Astrocyte (in vitro differentiated cells and primary cell): Measurements from ENCODE around the gene CMC4. TPM values are rescaled to one million over a fixed set of nuclear protein-coding genes. Genes with fewer than 3 reads are reported as not detected.

ENCODE experiments used
- DNase-seq: peaks from one replicate; pipeline ENCODE4 v3.0.0-alpha.2; 2010; ENCODE audit warnings: low read depth
- FAIRE-seq: peaks from 2 replicates; lab custom pipeline; 2011; peaks lifted over from hg19 to GRCh38; lab: Jason Lieb, UNC
- H2AFZ ChIP-seq: 2 replicates; pipeline ENCODE4 v1.6.0; 2012; ENCODE audit warnings: low read depth, low read length, inconsistent platforms
- H3K27ac ChIP-seq: 2 replicates; pipeline ENCODE4 v1.5.1; 2011; ENCODE audit warnings: low read depth, low read length, inconsistent platforms
- H3K27me3 ChIP-seq: 2 replicates; pipeline ENCODE4 v1.6.0; 2011; ENCODE audit warnings: low read length, inconsistent platforms; ENCODE audit not compliant: insufficient read depth
- H3K36me3 ChIP-seq: 2 replicates; pipeline ENCODE4 v1.5.1; 2011; ENCODE audit warnings: low read length, inconsistent platforms; ENCODE audit not compliant: insufficient read depth
- H3K4me1 ChIP-seq: 2 replicates; pipeline ENCODE4 v1.5.1; 2011; ENCODE audit warnings: low read length, inconsistent platforms; ENCODE audit not compliant: insufficient read depth
- H3K4me2 ChIP-seq: 2 replicates; pipeline ENCODE4 v1.6.0; 2012; ENCODE audit warnings: low read length, inconsistent platforms
- H3K4me3 ChIP-seq: 2 replicates; pipeline ENCODE4 v1.5.1; 2011; ENCODE audit warnings: low read depth, mild to moderate bottlenecking, low read length, inconsistent platforms; ENCODE audit not compliant: insufficient read depth
- H3K79me2 ChIP-seq: 2 replicates; pipeline ENCODE4 v1.6.0; 2012; ENCODE audit warnings: mild to moderate bottlenecking, low read length, inconsistent platforms; ENCODE audit not compliant: insufficient read depth
- H3K9ac ChIP-seq: 2 replicates; pipeline ENCODE4 v1.6.0; 2012; ENCODE audit warnings: mild to moderate bottlenecking, low read length, inconsistent platforms
- H3K9me3 ChIP-seq: 2 replicates; pipeline ENCODE4 v1.5.1; 2012; ENCODE audit warnings: low read depth, mild to moderate bottlenecking, low read length, inconsistent platforms; ENCODE audit not compliant: insufficient read depth
- H4K20me1 ChIP-seq: 2 replicates; pipeline ENCODE4 v1.6.0; 2012; ENCODE audit warnings: low read length, inconsistent platforms; ENCODE audit not compliant: insufficient read depth
- H3K27ac Mint-ChIP-seq: one replicate; pipeline ENCODE4 v1.8.0; 2021; ENCODE audit warnings: mild to moderate bottlenecking, mixed read lengths; ENCODE audit not compliant: unreplicated experiment
- H3K27me3 Mint-ChIP-seq: one replicate; pipeline ENCODE4 v1.8.0; 2021; ENCODE audit warnings: low read depth, mixed read lengths; ENCODE audit not compliant: unreplicated experiment
- H3K36me3 Mint-ChIP-seq: one replicate; pipeline ENCODE4 v1.8.0; 2021; ENCODE audit warnings: low read depth, mixed read lengths; ENCODE audit not compliant: unreplicated experiment
- H3K4me1 Mint-ChIP-seq: one replicate; pipeline ENCODE4 v1.8.0; 2021; ENCODE audit warnings: low read depth, mixed read lengths; ENCODE audit not compliant: unreplicated experiment
- H3K4me3 Mint-ChIP-seq: one replicate; pipeline ENCODE4 v1.8.0; 2021; ENCODE audit warnings: mild to moderate bottlenecking, moderate library complexity, mixed read lengths; ENCODE audit not compliant: unreplicated experiment
- H3K9me3 Mint-ChIP-seq: one replicate; pipeline ENCODE4 v1.8.0; 2021; ENCODE audit warnings: mild to moderate bottlenecking, mixed read lengths; ENCODE audit not compliant: unreplicated experiment
- EZH2 ChIP-seq: IDR thresholded peaks from 2 replicates; pipeline ENCODE4 v1.6.1; 2012; ENCODE audit warnings: mild to moderate bottlenecking, low read length, inconsistent platforms; ENCODE audit not compliant: insufficient read depth
- total RNA-seq: library from RNA; stranded (reverse); gene quantifications from 2 replicates; pipeline ENCODE4 v1.2.1, GENCODE V29; 2021
- TF ChIP-seq, protein P1 (sequence below): IDR thresholded peaks from 2 replicates; pipeline ENCODE4 v1.5.1; 2011; ENCODE audit warnings: low read depth, mild to moderate bottlenecking, inconsistent platforms, low read length, moderate library complexity; ENCODE audit not compliant: insufficient read depth

CMC4 gene
- total RNA-seq, 1 donor from 2014 or later = 5.2 TPM

- no peaks in the 10 kb centered on the region for H3K27me3 Mint-ChIP-seq
- no peak for FAIRE-seq
Measured at GRCh38 chrX:155105919-155106318, 35.0 kb upstream of the CMC4 start.

DNA sequence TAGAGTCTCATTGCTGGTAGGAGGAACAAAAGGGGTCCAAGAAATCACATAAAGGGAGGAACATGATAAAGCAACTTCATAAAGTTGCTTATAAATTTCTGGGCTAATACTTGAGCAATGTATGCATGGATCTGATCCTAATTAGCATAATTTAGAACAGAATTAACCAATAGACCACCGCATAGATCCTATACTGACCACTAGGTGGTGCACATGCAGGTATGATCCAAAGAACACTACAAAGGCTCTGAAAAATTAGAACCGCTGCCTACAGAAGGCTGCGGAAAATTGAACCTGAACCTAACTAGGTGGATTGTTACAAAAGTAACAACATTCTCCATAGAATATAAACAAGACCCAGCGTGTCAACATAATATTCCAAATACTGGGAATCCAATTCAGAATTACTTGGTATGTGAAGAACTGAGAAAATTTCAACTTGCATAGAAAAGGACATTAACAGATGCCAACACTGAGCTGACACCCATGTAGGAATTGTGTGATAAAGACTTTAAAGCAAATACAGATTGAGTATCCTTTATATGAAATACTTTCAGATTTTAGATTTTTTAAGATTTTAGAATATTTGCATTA lies 23.6 kb upstream of the CMC4 start:
- Histone ChIP-seq H3K79me2 (no peaks in the 10 kb centered on the region), H3K36me3 (no peaks in the 10 kb centered on the region), H3K27ac (no peak overlapping the region), H3K4me2 (no peak overlapping the region), H3K9ac (no peak overlapping the region), H3K9me3 (no peaks in the 10 kb centered on the region), H3K4me3 (no peak overlapping the region), H3K27me3 (no peaks in the 10 kb centered on the region), H4K20me1 (no peaks in the 10 kb centered on the region), H2AFZ (no peak overlapping the region), H3K4me1 (no peaks in the 10 kb centered on the region)
- no peak overlapping the region for H3K4me3 Mint-ChIP-seq
- no peaks in the 10 kb centered on the region for H3K27me3 Mint-ChIP-seq
- H3K36me3 Mint-ChIP-seq = no peaks in the 10 kb centered on the region
- no peaks in the 10 kb centered on the region for H3K4me1 Mint-ChIP-seq
- TF ChIP-seq EZH2 = no peak
- TF ChIP-seq, protein P1, sequence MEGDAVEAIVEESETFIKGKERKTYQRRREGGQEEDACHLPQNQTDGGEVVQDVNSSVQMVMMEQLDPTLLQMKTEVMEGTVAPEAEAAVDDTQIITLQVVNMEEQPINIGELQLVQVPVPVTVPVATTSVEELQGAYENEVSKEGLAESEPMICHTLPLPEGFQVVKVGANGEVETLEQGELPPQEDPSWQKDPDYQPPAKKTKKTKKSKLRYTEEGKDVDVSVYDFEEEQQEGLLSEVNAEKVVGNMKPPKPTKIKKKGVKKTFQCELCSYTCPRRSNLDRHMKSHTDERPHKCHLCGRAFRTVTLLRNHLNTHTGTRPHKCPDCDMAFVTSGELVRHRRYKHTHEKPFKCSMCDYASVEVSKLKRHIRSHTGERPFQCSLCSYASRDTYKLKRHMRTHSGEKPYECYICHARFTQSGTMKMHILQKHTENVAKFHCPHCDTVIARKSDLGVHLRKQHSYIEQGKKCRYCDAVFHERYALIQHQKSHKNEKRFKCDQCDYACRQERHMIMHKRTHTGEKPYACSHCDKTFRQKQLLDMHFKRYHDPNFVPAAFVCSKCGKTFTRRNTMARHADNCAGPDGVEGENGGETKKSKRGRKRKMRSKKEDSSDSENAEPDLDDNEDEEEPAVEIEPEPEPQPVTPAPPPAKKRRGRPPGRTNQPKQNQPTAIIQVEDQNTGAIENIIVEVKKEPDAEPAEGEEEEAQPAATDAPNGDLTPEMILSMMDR = peak; percentile 56
- H3K27ac Mint-ChIP-seq = no peak overlapping the region
- H3K9me3 Mint-ChIP-seq = no peaks in the 10 kb centered on the region
- FAIRE-seq (peak; percentile 79), DNase-seq (no peak)

More at GRCh38 chrX:155105919-155106318, 35.0 kb upstream of the CMC4 start:
- H3K4me3 Mint-ChIP-seq = no peak overlapping the region
- H3K9me3 Mint-ChIP-seq = no peaks in the 10 kb centered on the region
- H3K36me3 Mint-ChIP-seq = no peaks in the 10 kb centered on the region
- H3K4me3 ChIP-seq = no peak overlapping the region
- no peak overlapping the region for H2AFZ ChIP-seq
- H3K4me2 ChIP-seq = no peak overlapping the region
- DNase-seq = no peak
- no peaks in the 10 kb centered on the region for H3K4me1 ChIP-seq
- no peaks in the 10 kb centered on the region for H3K79me2 ChIP-seq
- H3K36me3 ChIP-seq = no peaks in the 10 kb centered on the region
- no peaks in the 10 kb centered on the region for H3K9me3 ChIP-seq
- no peak overlapping the region for H3K27ac Mint-ChIP-seq
- H3K27me3 ChIP-seq = no peaks in the 10 kb centered on the region
- H3K9ac ChIP-seq = no peak overlapping the region
- no peaks in the 10 kb centered on the region for H4K20me1 ChIP-seq
- H3K27ac ChIP-seq = no peak overlapping the region
- no peak for TF ChIP-seq EZH2
- TF ChIP-seq, protein P1 = no peak
- no peaks in the 10 kb centered on the region for H3K4me1 Mint-ChIP-seq

GRCh38 chrX:155086961-155087735 lies 16.2 kb upstream of the CMC4 start:
- FAIRE-seq = no peak
- Histone ChIP-seq H3K4me1 (no peaks in the 10 kb centered on the region), H3K9me3 (no peaks in the 10 kb centered on the region), H3K4me2 (no peak overlapping the region), H3K36me3 (peaks cover 2% of the 10 kb centered on the region), H3K27me3 (no peaks in the 10 kb centered on the region), H3K4me3 (no peak overlapping the region), H3K79me2 (no peaks in the 10 kb centered on the region), H3K27ac (no peak overlapping the region), H2AFZ (no peak overlapping the region), H4K20me1 (no peaks in the 10 kb centered on the region), H3K9ac (no peak overlapping the region)
- TF ChIP-seq EZH2 = no peak
- TF ChIP-seq, protein P1 = no peak
- DNase-seq = no peak
- no peak overlapping the region for H3K4me3 Mint-ChIP-seq
- H3K27ac Mint-ChIP-seq = no peak overlapping the region
- H3K4me1 Mint-ChIP-seq = no peaks in the 10 kb centered on the region
- H3K36me3 Mint-ChIP-seq = no peaks in the 10 kb centered on the region
- H3K9me3 Mint-ChIP-seq = no peaks in the 10 kb centered on the region
- H3K27me3 Mint-ChIP-seq = no peaks in the 10 kb centered on the region
